ENCODE data around the gene OR2C1.
A peak's percentile ranks its signal among the peaks of the same experiment; 100 is the strongest.

Gene OR2C1

GRCh38 chr16:3355589-3355988, at the start of gene OR2C1:
TSS of gene OR2C1 (plus strand) at chr16:3355889. CDS start at chr16:3355941, 52 bp downstream.
- Histone ChIP-seq H3K9me3 (replicated peaks; ENCODE audit: insufficient read depth, low read length) (no peaks in the 10 kb centered on the region), H3K36me3 (replicated peaks; ENCODE audit: insufficient read depth, low read length) (no peaks in the 10 kb centered on the region), H3K4me3 (ENCODE audit: low read length) (no peak within 1 kb of the TSS), H3K9ac (ENCODE audit: low read length) (no peak within 1 kb of the TSS), H3K79me2 (ENCODE audit: low read length) (no peaks in the 10 kb centered on the region), H3F3A (ENCODE audit: insufficient read depth, low read length) (no peaks in the 10 kb centered on the region), H3K4me1 (ENCODE audit: low read length) (no peaks in the 10 kb centered on the region), H3K27ac (ENCODE audit: low read length) (no peak within 1 kb of the TSS), H3K4me2 (ENCODE audit: low read depth, low read length) (no peak within 1 kb of the TSS), H4K20me1 (ENCODE audit: insufficient read depth, low read length) (no peaks in the 10 kb centered on the region), H3K27me3 (replicated peaks; ENCODE audit: insufficient read depth, low read length) (no peaks in the 10 kb centered on the region; the same call in 1 of the 2 replicates), H2AFZ (ENCODE audit: low read length) (no peak within 1 kb of the TSS), H3K9me2 (replicated peaks; ENCODE audit: insufficient read depth, low read length) (no peaks in the 10 kb centered on the region)
- no peak for DNase-seq
- no peak for TF ChIP-seq CTCF (IDR thresholded peaks at IDR 0.05; ENCODE audit: low read length)
- TF ChIP-seq EZH2phosphoT487 (IDR thresholded peaks at IDR 0.05; ENCODE audit: low read length) = no peak
- no peak for TF ChIP-seq EZH2 (optimal IDR thresholded peaks at IDR 0.05; ENCODE audit: low read depth, low read length)

- peak overlapping the region; percentile 89 for H3K4me2 ChIP-seq (ENCODE audit: low read depth, low read length)
- H3F3A ChIP-seq (ENCODE audit: insufficient read depth, low read length) = no peaks in the 10 kb centered on the region
- no peak for DNase-seq
- peak overlapping the region; percentile 72 for H3K4me3 ChIP-seq (ENCODE audit: low read length)
- H3K4me1 ChIP-seq (ENCODE audit: low read length) = peaks cover 10% of the 10 kb centered on the region; the same call in 1 of the 2 replicates
- peak overlapping the region; percentile 91 for H2AFZ ChIP-seq (ENCODE audit: low read length)
- H3K9ac ChIP-seq (ENCODE audit: low read length) = peak overlapping the region; percentile 76; the same call in 1 of the 2 replicates
- no peaks in the 10 kb centered on the region for H3K9me2 ChIP-seq (replicated peaks; ENCODE audit: insufficient read depth, low read length)
- H3K9me3 ChIP-seq (replicated peaks; ENCODE audit: insufficient read depth, low read length) = no peaks in the 10 kb centered on the region
- peaks cover 14% of the 10 kb centered on the region for H3K36me3 ChIP-seq (replicated peaks; ENCODE audit: insufficient read depth, low read length)
- H3K79me2 ChIP-seq (ENCODE audit: low read length) = peaks cover 5% of the 10 kb centered on the region
- H3K27me3 ChIP-seq (replicated peaks; ENCODE audit: insufficient read depth, low read length) = no peaks in the 10 kb centered on the region
- no peaks in the 10 kb centered on the region for H4K20me1 ChIP-seq (ENCODE audit: insufficient read depth, low read length)
- no peak for TF ChIP-seq EZH2phosphoT487 (IDR thresholded peaks at IDR 0.05; ENCODE audit: low read length)
- TF ChIP-seq EZH2 (optimal IDR thresholded peaks at IDR 0.05; ENCODE audit: low read depth, low read length) = no peak
- no peak for TF ChIP-seq CTCF (IDR thresholded peaks at IDR 0.05; ENCODE audit: low read length)
- peak overlapping the region; percentile 75; the same call in 1 of the 2 replicates for H3K27ac ChIP-seq (ENCODE audit: low read length)
Observed at GRCh38 chr16:3306078-3306477, 49.6 kb upstream of the OR2C1 start.

GRCh38 chr16:3311496-3311895, 44.2 kb upstream of the OR2C1 start:
- Histone ChIP-seq H2AFZ (ENCODE audit: low read length) (no peak overlapping the region), H3K9me2 (replicated peaks; ENCODE audit: insufficient read depth, low read length) (no peaks in the 10 kb centered on the region), H3K4me1 (ENCODE audit: low read length) (no peaks in the 10 kb centered on the region), H3K27me3 (replicated peaks; ENCODE audit: insufficient read depth, low read length) (no peaks in the 10 kb centered on the region), H3K9ac (ENCODE audit: low read length) (no peak overlapping the region), H3K4me3 (ENCODE audit: low read length) (no peak overlapping the region), H3F3A (ENCODE audit: insufficient read depth, low read length) (no peaks in the 10 kb centered on the region), H3K27ac (ENCODE audit: low read length) (no peak overlapping the region), H3K79me2 (ENCODE audit: low read length) (no peaks in the 10 kb centered on the region), H4K20me1 (ENCODE audit: insufficient read depth, low read length) (no peaks in the 10 kb centered on the region), H3K36me3 (replicated peaks; ENCODE audit: insufficient read depth, low read length) (peaks cover 14% of the 10 kb centered on the region), H3K9me3 (replicated peaks; ENCODE audit: insufficient read depth, low read length) (no peaks in the 10 kb centered on the region), H3K4me2 (ENCODE audit: low read depth, low read length) (no peak overlapping the region)
- no peak for DNase-seq
- TF ChIP-seq EZH2phosphoT487 (IDR thresholded peaks at IDR 0.05; ENCODE audit: low read length) (no peak), EZH2 (optimal IDR thresholded peaks at IDR 0.05; ENCODE audit: low read depth, low read length) (no peak), CTCF (IDR thresholded peaks at IDR 0.05; ENCODE audit: low read length) (no peak)

Measured in MM.1S (cell line).